SK-N-SH (cell line): ENCODE measurements around the gene TDRD10. TPM values are rescaled to one million over a fixed set of nuclear protein-coding genes. Genes with fewer than 3 reads are reported as not detected.

Experiments
- CTCF ChIA-PET: fragments of 300-600, 350-600 bp; formaldehyde crosslinking; extraction: SDS; loops from one replicate; lab custom pipeline; 2021; lab: Yijun Ruan, JAX
- POLR2A ChIA-PET: fragments of 350-600 bp; sonication (Branson Sonifier 250); formaldehyde crosslinking; extraction: SDS; loops from one replicate; lab custom pipeline; 2020; ENCODE audit warnings: antibody characterized with exemption, inconsistent platforms; lab: Yijun Ruan, JAX
- DNase-seq: peaks from one replicate; pipeline ENCODE4 v3.0.0; 2012
- H2AFZ ChIP-seq: fragments of 200-600 bp; sonication (generic); 2 replicates; pipeline ENCODE4 v1.8.1; 2016; ENCODE audit warnings: antibody characterized with exemption, mild to moderate bottlenecking, low read depth
- H3F3A ChIP-seq: fragments of 200-600 bp; sonication (generic); replicated peaks from 2 replicates; pipeline ENCODE3; 2016; ENCODE audit warnings: antibody characterized with exemption, mild to moderate bottlenecking; ENCODE audit not compliant: insufficient read depth
- H3K27ac ChIP-seq, 2 experiments: fragments of 200-500 bp in 1 of 2; fragments of 200-600 bp in 1 of 2; sonication (Bioruptor generic) in 1 of 2; sonication (generic), shearing (Covaris generic) in 1 of 2; 2 replicates each; pipeline versions ENCODE4 v1.5.1 to v1.6.1; 2014 to 2016; ENCODE audit warnings: low read depth in 2 of 2, inconsistent platforms in 1 of 2, low read length in 1 of 2, mild to moderate bottlenecking in 1 of 2, mixed read lengths in 1 of 2
- H3K27me3 ChIP-seq: fragments of 200-600 bp; sonication (generic), shearing (Covaris generic); 2 replicates; pipeline ENCODE4 v1.6.1; 2016; ENCODE audit warnings: mixed run types; ENCODE audit not compliant: insufficient read depth
- H3K36me3 ChIP-seq, 2 experiments: fragments of 200-500 bp in 1 of 2; fragments of 200-600 bp in 1 of 2; sonication (Bioruptor generic) in 1 of 2; sonication (generic) in 1 of 2; replicated peaks in 1 of 2; 2 replicates each; pipeline versions ENCODE3 to v1.5.1; 2014 to 2016; ENCODE audit warnings: low read length in 1 of 2, mild to moderate bottlenecking in 1 of 2; ENCODE audit not compliant: insufficient read depth in 2 of 2, control insufficient read depth in 1 of 2
- H3K4me1 ChIP-seq, 2 experiments: fragments of 200-500 bp in 1 of 2; fragments of 200-600 bp in 1 of 2; sonication (Bioruptor generic) in 1 of 2; sonication (generic), shearing (Covaris generic) in 1 of 2; 2 replicates each; pipeline versions ENCODE4 v1.5.1 to v1.6.1; 2014 to 2016; ENCODE audit warnings: low read depth in 1 of 2, low read length in 1 of 2, mixed run types in 1 of 2; ENCODE audit not compliant: insufficient read depth in 2 of 2, control insufficient read depth in 1 of 2
- H3K4me2 ChIP-seq: fragments of 200-600 bp; sonication (generic), shearing (Covaris generic); 2 replicates; pipeline ENCODE4 v1.6.1; 2017; ENCODE audit warnings: mixed run types
- H3K4me3 ChIP-seq, 2 experiments: fragments of 200-500 bp in 1 of 2; fragments of 200-600 bp in 1 of 2; sonication (Bioruptor generic) in 1 of 2; sonication (generic), shearing (Covaris generic) in 1 of 2; 2 replicates each; pipeline versions ENCODE4 v1.5.1 to v1.8.1; 2014 to 2016; ENCODE audit warnings: low read depth in 2 of 2, inconsistent platforms in 1 of 2, low read length in 1 of 2, mild to moderate bottlenecking in 1 of 2, mixed read lengths in 1 of 2, moderate library complexity in 1 of 2
- H3K79me2 ChIP-seq: fragments of 200-600 bp; sonication (generic); 2 replicates; pipeline ENCODE4 v1.8.1; 2017; ENCODE audit warnings: mild to moderate bottlenecking; ENCODE audit not compliant: insufficient read depth
- H3K9ac ChIP-seq: fragments of 200-600 bp; sonication (generic); 2 replicates; pipeline ENCODE4 v1.6.1; 2017; ENCODE audit warnings: mixed run types
- H3K9me2 ChIP-seq: fragments of 200-600 bp; sonication (generic); 2 replicates; pipeline ENCODE4 v1.6.1; 2017; ENCODE audit warnings: mixed run types
- H3K9me3 ChIP-seq: fragments of 200-600 bp; sonication (generic); 2 replicates; pipeline ENCODE4 v1.6.1; 2017; ENCODE audit warnings: mixed run types, mild to moderate bottlenecking, moderate library complexity
- H4K20me1 ChIP-seq: fragments of 200-600 bp; sonication (generic); 2 replicates; pipeline ENCODE4 v1.6.1; 2017; ENCODE audit warnings: mild to moderate bottlenecking, mixed run types; ENCODE audit not compliant: insufficient read depth
- EZH2phosphoT487 ChIP-seq: fragments of 200-600 bp; sonication (generic); IDR thresholded peaks from 2 replicates; pipeline ENCODE4 v1.6.1; 2017; ENCODE audit warnings: low read depth, mixed run types, mild to moderate bottlenecking, antibody characterized with exemption, moderate library complexity, borderline replicate concordance
- FOXJ3 ChIP-seq: sonication (generic); formaldehyde crosslinking; IDR thresholded peaks from 2 replicates; pipeline ENCODE4 v1.5.1; 2020; ENCODE audit warnings: mild to moderate bottlenecking, missing genetic modification reagents
- GATA2 ChIP-seq: sonication (generic); formaldehyde crosslinking; IDR thresholded peaks from 2 replicates; pipeline ENCODE4 v1.5.0; 2020; ENCODE audit warnings: mild to moderate bottlenecking, missing genetic modification reagents
- NFIC ChIP-seq: IDR thresholded peaks from 2 replicates; pipeline ENCODE4 v1.4.0; 2012; ENCODE audit warnings: borderline replicate concordance
- NRF1 ChIP-seq: IDR thresholded peaks from 2 replicates; pipeline ENCODE4 v1.6.1; 2012; ENCODE audit warnings: low read depth, mild to moderate bottlenecking, low read length
- POLR2AphosphoS5 ChIP-seq: IDR thresholded peaks from 2 replicates; pipeline ENCODE4 v1.6.1; 2012; ENCODE audit warnings: low read depth, low read length
- RAD21 ChIP-seq: IDR thresholded peaks from 2 replicates; pipeline ENCODE4 v1.6.1; 2012; ENCODE audit warnings: mild to moderate bottlenecking, low read length
- REST ChIP-seq: IDR thresholded peaks from 2 replicates; pipeline ENCODE4 v1.6.1; 2012; ENCODE audit warnings: mild to moderate bottlenecking, low read depth, low read length, moderate library complexity
- RFX5 ChIP-seq: IDR thresholded peaks from 2 replicates; pipeline ENCODE4 v1.6.1; 2012; ENCODE audit warnings: mild to moderate bottlenecking, improper control_type of control experiment, low read length
- SMC3 ChIP-seq: IDR thresholded peaks from 2 replicates; pipeline ENCODE4 v1.6.1; 2012; ENCODE audit warnings: low read depth, low read length, improper control_type of control experiment
- TAF1 ChIP-seq: IDR thresholded peaks from 2 replicates; pipeline ENCODE4 v1.6.1; 2012; ENCODE audit warnings: low read depth, mild to moderate bottlenecking, low read length, moderate library complexity, borderline replicate concordance
- TCF12 ChIP-seq: IDR thresholded peaks from 2 replicates; pipeline ENCODE4 v1.4.0; 2012
- USF2 ChIP-seq: fragments of 150-350 bp; IDR thresholded peaks from 2 replicates; pipeline ENCODE4 v1.6.1; 2017; ENCODE audit warnings: antibody characterized with exemption, low read length, low read depth, borderline replicate concordance
- YY1 ChIP-seq: IDR thresholded peaks from 2 replicates; pipeline ENCODE4 v1.4.0; 2012; ENCODE audit warnings: low read depth, mild to moderate bottlenecking
- ZBTB33 ChIP-seq: IDR thresholded peaks from 2 replicates; pipeline ENCODE4 v1.4.0; 2012; ENCODE audit warnings: low read depth, borderline replicate concordance
- WGBS: methylation state at CpG from one replicate; pipeline ENCODE4 v1.1.6; 2017; ENCODE audit warnings: low lambda C conversion rate; 5-methylcytosine and 5-hydroxymethylcytosine counted together
- polyA plus RNA-seq, 3 experiments: library from polyadenylated mRNA; depleted of rRNA; stranded (reverse); fragments of >200 nt; gene quantifications; 2 replicates each; pipeline ENCODE4 v1.2.3, GENCODE V29; 2012

The TDRD10 gene
- polyA plus RNA-seq, 1 of the 3 experiments (the other 2 are of a cell fraction) = not detected

GRCh38 chr1:154590756-154591155, 88.7 kb downstream of the TDRD10 start (continued):
- TF ChIP-seq ZBTB33 = no peak
- TF ChIP-seq, all 33 proteins: peak for 0

GRCh38 chr1:154591206-154591605, 89.2 kb downstream of the TDRD10 start:
- no peak overlapping the region for H3K4me3 ChIP-seq
- TF ChIP-seq REST (no peak), FOXJ3 (CRISPR knock-in tag) (no peak)
- H3K36me3 ChIP-seq = peaks cover 89 to 90% of the 10 kb centered on the region in 2 experiments
- no peak overlapping the region for H2AFZ ChIP-seq
- no peaks in the 10 kb centered on the region for H3K27me3 ChIP-seq
- CTCF ChIA-PET = interaction anchor here (0.6 to 1.3 kb wide), 5 partner anchors 10 to 287 kb away, joined by 3 to 4 read pairs (median 3); no protein-coding TSS in a partner anchor
- peaks cover 13% of the 10 kb centered on the region for H4K20me1 ChIP-seq
- H3K4me1 ChIP-seq = no peaks in the 10 kb centered on the region
- no peak overlapping the region for H3K27ac ChIP-seq
- no peak overlapping the region for H3K4me2 ChIP-seq
- DNase-seq = no peak
- H3K9me2 ChIP-seq = no peaks in the 10 kb centered on the region
- H3K79me2 ChIP-seq = peaks cover 22% of the 10 kb centered on the region
- 96% methylated on average over 7 of the region's 7 CpGs for WGBS
- no peaks in the 10 kb centered on the region for H3K9me3 ChIP-seq
- H3F3A ChIP-seq = peaks cover 3% of the 10 kb centered on the region
- no peak overlapping the region for H3K9ac ChIP-seq
- POLR2A ChIA-PET = interaction anchor here (0.6 kb wide), 1 partner anchor 69 kb away, joined by 5 read pairs; no protein-coding TSS in a partner anchor

- Histone ChIP-seq H3K79me2 (peaks cover 32% of the 10 kb centered on the region), H3K9me3 (no peaks in the 10 kb centered on the region)
- POLR2A ChIA-PET = no interaction called here
- TF ChIP-seq GATA2 (no peak), POLR2AphosphoS5 (no peak), USF2 (no peak), RFX5 (no peak), RAD21 (no peak), YY1 (no peak), REST (no peak), NFIC (no peak), TCF12 (no peak), SMC3 (no peak), EZH2phosphoT487 (no peak), TAF1 (no peak), NRF1 (no peak)
Observed at GRCh38 chr1:154593390-154593789, 91.4 kb downstream of the TDRD10 start.

More at GRCh38 chr1:154593390-154593789, 91.4 kb downstream of the TDRD10 start:
- Histone ChIP-seq H3K27me3 (no peaks in the 10 kb centered on the region), H3K36me3 (peaks cover 88% of the 10 kb centered on the region in 2 experiments), H3K27ac (no peak overlapping the region), H3K4me3 (no peak overlapping the region), H3K9ac (no peak overlapping the region), H2AFZ (no peak overlapping the region), H3K4me2 (no peak overlapping the region), H3K4me1 (no peaks in the 10 kb centered on the region), H3K9me2 (no peaks in the 10 kb centered on the region), H3F3A (peaks cover 3% of the 10 kb centered on the region), H4K20me1 (peaks cover 18% of the 10 kb centered on the region)
- no peak for DNase-seq
- CTCF ChIA-PET = no interaction called here
